ENCODE results near the gene KCNK10. TPM values are rescaled to one million over a fixed set of nuclear protein-coding genes. Genes with fewer than 3 reads are reported as not detected.

The KCNK10 gene
- total and polyA plus RNA-seq, 2 of the 8 experiments (the other 6 are each of a cell fraction or from before 2014, with no cell fraction given): 0.45 to 0.63 TPM

- H3K4me1 ChIP-seq (replicated peaks in 1 of 4; ENCODE audit: control insufficient read depth in 3 of 4, insufficient read depth in 4 of 4, low read length in 3 of 4): no peaks in the 10 kb centered on the region
- H3K4me3 ChIP-seq (ENCODE audit: extremely low read depth in 1 of 4, insufficient read depth in 2 of 4, low read depth in 3 of 4, low read length in 4 of 4): no peak overlapping the region
- no peaks in the 10 kb centered on the region for H3K79me2 ChIP-seq (ENCODE audit: control insufficient read depth in 1 of 2, insufficient read depth in 2 of 2, low read length in 2 of 2)
- CTCF ChIA-PET (ENCODE audit: partially characterized antibody): interaction anchor here (0.9 to 4.9 kb wide), 3 partner anchors 21 to 87 kb away, joined by 3 to 18 read pairs (median 4); no protein-coding TSS in a partner anchor
- no peaks in the 10 kb centered on the region for H3K9me3 ChIP-seq (ENCODE audit: insufficient read depth in 2 of 2, low read depth in 1 of 2, low read length in 1 of 2)
- no peak overlapping the region for H3K18ac ChIP-seq (ENCODE audit: extremely low read depth, low read length)
- H3K23me2 ChIP-seq (ENCODE audit: low read depth, low read length): no peaks in the 10 kb centered on the region
- no peak overlapping the region for H4K91ac ChIP-seq (replicated peaks; ENCODE audit: insufficient read length, low read length)
- FAIRE-seq (no peak), DNase-seq (ENCODE audit: low read depth in 1 of 2, low spot score in 2 of 2) (no peak)
- no peak overlapping the region for H4K5ac ChIP-seq (ENCODE audit: insufficient read length, low read depth, low read length)
- H2BK12ac ChIP-seq (ENCODE audit: low read depth, low read length): no peak overlapping the region
- H3K4me2 ChIP-seq (ENCODE audit: insufficient read depth in 1 of 2, low read depth in 2 of 2, low read length in 2 of 2): no peak overlapping the region
- no peak overlapping the region for H3K9ac ChIP-seq (replicated peaks in 1 of 4; ENCODE audit: extremely low read depth in 1 of 4, low read depth in 3 of 4, low read length in 3 of 4)
- H3K4ac ChIP-seq (replicated peaks; ENCODE audit: insufficient read length, low read depth, low read length): no peak overlapping the region
- H2BK20ac ChIP-seq (ENCODE audit: low read length): no peak overlapping the region
- no peak overlapping the region for H3K14ac ChIP-seq (ENCODE audit: insufficient read length)
- no peak overlapping the region for H2BK120ac ChIP-seq (replicated peaks; ENCODE audit: low read depth, low read length)
- H2AK5ac ChIP-seq (ENCODE audit: low read depth, low read length): no peak overlapping the region
- no peak overlapping the region for H4K8ac ChIP-seq (ENCODE audit: extremely low read depth, insufficient read depth, low read length)
- no peak overlapping the region for H2AFZ ChIP-seq (ENCODE audit: low read length)
- H3K27ac ChIP-seq (ENCODE audit: low read depth, low read length): no peak overlapping the region
- no peak overlapping the region for H3K23ac ChIP-seq (ENCODE audit: insufficient read length)
- H2BK15ac ChIP-seq (ENCODE audit: low read length): no peak overlapping the region
- H2BK5ac ChIP-seq (ENCODE audit: low read depth, low read length): no peak overlapping the region
- H3K27me3 ChIP-seq (replicated peaks in 1 of 4; ENCODE audit: control insufficient read depth in 3 of 4, extremely low read depth in 1 of 4, insufficient read depth in 3 of 4, low read length in 3 of 4): no peaks in the 10 kb centered on the region
- H3K36me3 ChIP-seq (ENCODE audit: control insufficient read depth in 2 of 4, insufficient read depth in 4 of 4, low read length in 3 of 4): no peaks in the 10 kb centered on the region
- POLR2A ChIA-PET (ENCODE audit: partially characterized antibody): no interaction called here
- no peak overlapping the region for H3K56ac ChIP-seq (replicated peaks; ENCODE audit: insufficient read length, low read depth, low read length)
- WGBS, 2 experiments (ENCODE audit: extremely low coverage in 1 of 2, insufficient coverage in 1 of 2, insufficient read length in 1 of 2, insufficient replicate concordance in 2 of 2, low coverage in 1 of 2, low lambda C conversion rate in 2 of 2, missing lambda C conversion rate in 1 of 2): 86% methylated on average over 1 of the region's 1 CpG; no CpG with 5 or more reads in 1 of the 2 experiments
- H4K20me1 ChIP-seq (replicated peaks in 1 of 2; ENCODE audit: control insufficient read depth in 1 of 2, insufficient read depth in 2 of 2, low read length in 2 of 2): no peaks in the 10 kb centered on the region
- no peaks in the 10 kb centered on the region for H3K79me1 ChIP-seq (ENCODE audit: low read depth, low read length)
- TF ChIP-seq EZH2 (IDR thresholded peaks at IDR 0.05; ENCODE audit: low read depth, low read length, severe bottlenecking): no peak
- no peak for TF ChIP-seq HDAC2 (IDR thresholded peaks at IDR 0.05; ENCODE audit: borderline replicate concordance in 1 of 2, low read depth in 2 of 2, low read length in 2 of 2)
- TF ChIP-seq SIRT6 (IDR thresholded peaks at IDR 0.05; ENCODE audit: low read length): no peak
- no peak for TF ChIP-seq HDAC6 (IDR thresholded peaks at IDR 0.05; ENCODE audit: low read depth, low read length)
- no peak for TF ChIP-seq JUND (IDR thresholded peaks at IDR 0.05; ENCODE audit: low read length)
Observed at GRCh38 chr14:88255196-88255595, 67.9 kb downstream of the KCNK10 start.

Measured in H1 (cell line).